ENCODE results near the gene TRAM2.

The TRAM2 gene

GRCh38 chr6:52603000-52603795 is 26.3 kb upstream of the TRAM2 start:
- DNase-seq (ENCODE audit: low spot score): no peak
- TF ChIP-seq CTCF (IDR thresholded peaks at IDR 0.05): no peak
- Histone ChIP-seq H3K27ac (no peak overlapping the region), H3K4me3 (no peak overlapping the region)

- Histone ChIP-seq H3K4me3 (no peak overlapping the region), H3K27ac (no peak overlapping the region)
- TF ChIP-seq CTCF (IDR thresholded peaks at IDR 0.05): no peak
- no peak for DNase-seq (ENCODE audit: low spot score)
These were observed 21.9 kb upstream of the TRAM2 start for GRCh38 chr6:52598824-52599190.

- Histone ChIP-seq H3K27ac (peak overlapping the region; percentile 52 to 89), H3K4me3 (peak overlapping the region; percentile 56)
- peak; percentile 77 for DNase-seq (ENCODE audit: low spot score)
- TF ChIP-seq CTCF (IDR thresholded peaks at IDR 0.05): peak; percentile 46
These were observed 21.4 kb upstream of the TRAM2 start for GRCh38 chr6:52598123-52598823.

- no peak for TF ChIP-seq CTCF (IDR thresholded peaks at IDR 0.05)
- DNase-seq (ENCODE audit: low spot score): no peak
- H3K27ac ChIP-seq: peak overlapping the region; percentile 52 to 89
- H3K4me3 ChIP-seq: peak overlapping the region; percentile 56
These were observed 20.9 kb upstream of the TRAM2 start for GRCh38 chr6:52597738-52598122.

GRCh38 chr6:52596371-52597028 is 19.6 kb upstream of the TRAM2 start:
- H3K4me3 ChIP-seq: no peak overlapping the region
- H3K27ac ChIP-seq: peak overlapping the region; percentile 70 to 89
- no peak for DNase-seq (ENCODE audit: low spot score)
- no peak for TF ChIP-seq CTCF (IDR thresholded peaks at IDR 0.05)

- DNase-seq (ENCODE audit: low spot score): no peak
- peak overlapping the region; percentile 41 for H3K4me3 ChIP-seq
- peak overlapping the region; percentile 70 to 89 for H3K27ac ChIP-seq
- no peak for TF ChIP-seq CTCF (IDR thresholded peaks at IDR 0.05)
These were observed 18.9 kb upstream of the TRAM2 start for GRCh38 chr6:52595796-52596130.
